HAP-1 (cell line): ENCODE data around the gene PAPOLB.
"Not testable (repeated sequence)": the region's sequence is repeated elsewhere in the genome, so short reads cannot be mapped to it uniquely, and the experiment has no call there.

ENCODE experiments used
- DNase-seq, 2 experiments: peaks; one replicate each; pipeline ENCODE4 v3.0.0-alpha.2; 2016 to 2020; ENCODE audit warnings: low spot score in 2 of 2
- H3K27me3 ChIP-seq: fragments of 250-450 bp; sonication (Bioruptor Pico); 2 replicates; pipeline ENCODE4 v1.5.1; 2020; ENCODE audit warnings: low read depth, mild to moderate bottlenecking, moderate library complexity
- H3K36me3 ChIP-seq: fragments of 250-450 bp; sonication (Bioruptor Pico); replicated peaks from 2 replicates; pipeline ENCODE4 v1.5.1; 2020; ENCODE audit warnings: mild to moderate bottlenecking
- H3K4me1 ChIP-seq: fragments of 250-450 bp; sonication (Bioruptor Pico); 2 replicates; pipeline ENCODE4 v1.5.1; 2020; ENCODE audit warnings: mild to moderate bottlenecking
- H3K4me3 ChIP-seq: fragments of 250-450 bp; sonication (Bioruptor Pico); 2 replicates; pipeline ENCODE4 v1.5.1; 2020; ENCODE audit warnings: mild to moderate bottlenecking, moderate library complexity
- H3K9me3 ChIP-seq: fragments of 250-450 bp; sonication (Bioruptor Pico); 2 replicates; pipeline ENCODE4 v1.5.1; 2020; ENCODE audit warnings: mild to moderate bottlenecking, moderate library complexity
- in situ Hi-C: fragments of 300-500 bp; cut with MboI; formaldehyde crosslinking; loops from 3 replicates; pipeline ENCODE4 v1.14.3; 2020; ENCODE audit warnings: low sequenced_read_pairs, inconsistent platforms, mixed read lengths

PAPOLB gene

GRCh38 chr7:4861673-4862072 lies at the start of gene PAPOLB:
Gene PAPOLB (minus strand): TSS chr7:4862030. CDS start chr7:4861810, 220 bp downstream.
- no peak for DNase-seq
- H3K27me3 ChIP-seq: no peaks in the 10 kb centered on the region
- in situ Hi-C loops: no loop called here
- no peak within 1 kb of the TSS for H3K4me3 ChIP-seq
- no peaks in the 10 kb centered on the region for H3K36me3 ChIP-seq
- no peaks in the 10 kb centered on the region for H3K4me1 ChIP-seq
- no peaks in the 10 kb centered on the region for H3K9me3 ChIP-seq

- Histone ChIP-seq H3K4me1 (no peaks in the 10 kb centered on the region), H3K36me3 (no peaks in the 10 kb centered on the region), H3K9me3 (no peaks in the 10 kb centered on the region), H3K4me3 (no peak overlapping the region), H3K27me3 (no peaks in the 10 kb centered on the region)
- no peak for DNase-seq
- in situ Hi-C loops: no loop called here
These were observed 49.4 kb upstream of the PAPOLB start for GRCh38 chr7:4911111-4911828.

GRCh38 chr7:4906682-4907081 lies 44.9 kb upstream of the PAPOLB start:
- H3K27me3 ChIP-seq: no peaks in the 10 kb centered on the region
- no peaks in the 10 kb centered on the region for H3K4me1 ChIP-seq
- no peak for DNase-seq
- H3K9me3 ChIP-seq: no peaks in the 10 kb centered on the region
- H3K36me3 ChIP-seq: no peaks in the 10 kb centered on the region
- in situ Hi-C loops: no loop called here
- H3K4me3 ChIP-seq: no peak overlapping the region

- in situ Hi-C loops: no loop called here
- Histone ChIP-seq H3K4me1 (no peaks in the 10 kb centered on the region), H3K4me3 (no peak overlapping the region), H3K27me3 (no peaks in the 10 kb centered on the region), H3K36me3 (no peaks in the 10 kb centered on the region), H3K9me3 (no peaks in the 10 kb centered on the region)
- DNase-seq: no peak
These were observed 43.3 kb upstream of the PAPOLB start for GRCh38 chr7:4905171-4905570.

DNA sequence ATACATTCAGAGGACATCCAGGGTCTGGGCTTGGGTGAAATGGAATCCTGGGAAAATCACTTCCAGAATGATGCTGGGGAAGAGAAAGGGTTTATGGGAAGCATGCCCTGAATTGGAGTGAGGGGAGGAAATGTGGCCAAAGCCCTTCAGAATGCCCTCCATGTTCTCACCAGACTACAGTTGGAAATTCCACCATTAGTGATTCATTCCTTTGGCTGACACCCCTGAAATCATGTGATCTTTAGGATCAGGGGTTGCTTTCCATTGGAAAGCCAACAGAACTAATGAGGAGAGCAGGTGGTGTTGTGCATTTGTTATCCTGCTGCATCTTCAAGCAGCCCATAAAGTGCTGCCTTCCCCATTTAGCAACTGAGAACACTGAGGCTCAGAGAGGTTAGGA lies 42.5 kb upstream of the PAPOLB start:
- in situ Hi-C loops: no loop called here
- Histone ChIP-seq H3K4me3 (no peak overlapping the region), H3K4me1 (no peaks in the 10 kb centered on the region), H3K36me3 (no peaks in the 10 kb centered on the region), H3K27me3 (no peaks in the 10 kb centered on the region), H3K9me3 (no peaks in the 10 kb centered on the region)
- no peak for DNase-seq

DNA sequence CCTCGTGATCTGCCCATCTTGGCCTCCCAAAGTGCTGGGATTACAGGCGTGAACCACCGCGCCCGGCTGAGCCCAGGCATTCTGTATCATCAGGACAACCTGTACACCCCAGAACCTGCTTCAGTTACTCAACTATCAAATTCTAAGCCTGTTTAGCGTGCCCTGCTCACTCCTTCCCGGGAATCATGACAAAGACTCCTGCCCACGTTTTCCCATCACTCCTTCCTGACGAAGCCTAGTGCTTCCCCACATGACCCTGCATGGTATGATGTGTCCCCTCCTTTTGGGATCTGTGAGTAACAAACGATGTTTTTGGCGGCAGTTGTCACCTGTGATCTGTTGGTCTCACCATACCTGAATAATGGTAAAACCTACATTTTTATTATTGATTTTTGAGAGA lies 33.9 kb upstream of the PAPOLB start:
- H3K27me3 ChIP-seq: no peaks in the 10 kb centered on the region; the same call in 1 of the 2 replicates
- no peak overlapping the region for H3K4me3 ChIP-seq
- DNase-seq: no peak
- in situ Hi-C loops: no loop called here
- H3K4me1 ChIP-seq: no peaks in the 10 kb centered on the region
- no peaks in the 10 kb centered on the region for H3K36me3 ChIP-seq
- H3K9me3 ChIP-seq: no peaks in the 10 kb centered on the region

- H3K36me3 ChIP-seq: no peaks in the 10 kb centered on the region
- H3K4me1 ChIP-seq: no peaks in the 10 kb centered on the region
- no peak overlapping the region for H3K4me3 ChIP-seq
- H3K9me3 ChIP-seq: no peaks in the 10 kb centered on the region
- no peak for DNase-seq
- H3K27me3 ChIP-seq: no peaks in the 10 kb centered on the region; the same call in 1 of the 2 replicates
- in situ Hi-C loops: no loop called here
These were observed 32.7 kb upstream of the PAPOLB start for GRCh38 chr7:4894482-4894881.

DNA sequence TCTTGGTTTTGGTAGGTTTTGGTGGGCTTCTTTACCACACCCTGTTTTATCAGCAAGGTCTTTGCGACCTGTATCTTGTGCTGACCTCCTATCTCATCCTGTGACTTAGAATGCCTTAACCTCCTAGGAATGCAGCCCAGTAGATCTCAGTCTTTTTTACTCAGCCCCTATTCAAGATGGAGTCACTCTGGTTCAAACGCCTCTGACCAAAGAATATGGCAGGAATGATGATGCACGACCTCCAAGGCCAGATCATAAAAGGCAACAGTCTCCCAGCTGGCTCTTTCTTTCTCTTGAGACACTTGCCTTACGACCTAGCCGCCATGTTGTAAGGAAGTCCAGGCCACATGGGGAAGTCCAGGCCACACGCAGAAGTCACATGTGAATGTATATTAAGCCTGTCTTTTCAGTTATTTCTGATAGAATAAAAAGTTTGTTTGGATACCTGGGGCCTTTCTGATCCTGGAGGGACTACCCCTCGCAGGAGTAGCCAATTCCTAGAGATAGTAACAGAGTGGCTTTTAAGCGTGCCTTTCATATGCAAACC lies 32.2 kb upstream of the PAPOLB start:
- no peaks in the 10 kb centered on the region for H3K4me1 ChIP-seq
- H3K4me3 ChIP-seq: no peak overlapping the region
- H3K36me3 ChIP-seq: no peaks in the 10 kb centered on the region
- in situ Hi-C loops: no loop called here
- DNase-seq: no peak
- H3K9me3 ChIP-seq: no peaks in the 10 kb centered on the region
- H3K27me3 ChIP-seq: no peaks in the 10 kb centered on the region; the same call in 1 of the 2 replicates

GRCh38 chr7:4893188-4893587 lies 31.4 kb upstream of the PAPOLB start:
- H3K27me3 ChIP-seq, H3K36me3 ChIP-seq, H3K4me3 ChIP-seq, in situ Hi-C loops, H3K4me1 ChIP-seq, DNase-seq, H3K9me3 ChIP-seq: not testable (repeated sequence)

- H3K4me1 ChIP-seq, H3K9me3 ChIP-seq, DNase-seq, H3K36me3 ChIP-seq, H3K4me3 ChIP-seq, H3K27me3 ChIP-seq, in situ Hi-C loops: not testable (repeated sequence)
These were observed 29.7 kb upstream of the PAPOLB start for GRCh38 chr7:4891522-4891921.

GRCh38 chr7:4889682-4890081 lies 27.9 kb upstream of the PAPOLB start:
- Histone ChIP-seq H3K4me1 (no peaks in the 10 kb centered on the region), H3K27me3 (no peaks in the 10 kb centered on the region; the same call in 1 of the 2 replicates), H3K36me3 (no peaks in the 10 kb centered on the region), H3K9me3 (no peaks in the 10 kb centered on the region), H3K4me3 (no peak overlapping the region)
- in situ Hi-C loops: no loop called here
- no peak for DNase-seq

DNA sequence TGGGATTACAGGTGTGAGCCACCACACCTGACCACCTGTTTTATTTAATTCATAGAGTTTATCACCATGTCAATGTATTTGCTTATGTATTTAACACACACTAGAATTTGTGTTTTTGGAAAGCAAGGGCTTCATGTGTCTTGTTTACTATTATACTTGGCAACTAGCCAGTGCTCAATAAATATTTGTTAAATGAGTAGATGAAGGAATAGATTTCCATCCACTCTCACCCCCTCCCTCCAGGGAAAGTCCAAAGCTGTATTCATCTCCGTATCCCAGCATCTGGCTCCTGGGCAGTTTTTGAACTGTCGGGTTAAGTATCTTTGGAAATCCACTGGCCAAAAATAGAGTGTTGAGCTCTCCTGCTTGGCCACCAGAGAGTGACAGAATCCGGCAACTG lies 26.3 kb upstream of the PAPOLB start:
- Histone ChIP-seq H3K4me1 (no peaks in the 10 kb centered on the region), H3K36me3 (no peaks in the 10 kb centered on the region), H3K9me3 (no peaks in the 10 kb centered on the region), H3K4me3 (no peak overlapping the region), H3K27me3 (no peaks in the 10 kb centered on the region; the same call in 1 of the 2 replicates)
- DNase-seq: no peak
- in situ Hi-C loops: no loop called here

DNA sequence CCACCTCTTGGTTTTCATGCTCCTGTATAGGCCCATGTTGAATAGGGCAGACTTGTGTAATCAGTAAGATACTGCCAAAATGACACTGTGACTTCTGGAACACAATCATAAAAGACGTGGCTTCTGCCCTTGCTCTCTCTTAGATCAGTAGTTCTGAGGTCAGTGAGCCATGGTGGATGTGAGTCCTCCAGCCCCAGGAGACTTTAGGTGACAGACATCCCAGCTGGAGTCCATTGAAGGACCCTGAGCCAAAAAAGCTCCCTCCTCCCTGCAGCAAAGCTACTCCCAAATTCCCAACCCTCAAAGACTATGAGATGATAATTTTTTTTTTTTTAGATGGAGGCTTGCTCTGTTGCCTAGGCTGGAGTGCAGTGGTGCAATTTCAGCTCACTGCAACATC lies 24.8 kb upstream of the PAPOLB start:
- Histone ChIP-seq H3K4me3 (no peak overlapping the region), H3K36me3 (no peaks in the 10 kb centered on the region), H3K9me3 (no peaks in the 10 kb centered on the region), H3K27me3 (no peaks in the 10 kb centered on the region; the same call in 1 of the 2 replicates), H3K4me1 (peaks cover 3% of the 10 kb centered on the region; the same call in 1 of the 2 replicates)
- in situ Hi-C loops: no loop called here
- DNase-seq: no peak

- Histone ChIP-seq H3K36me3 (no peaks in the 10 kb centered on the region), H3K9me3 (no peaks in the 10 kb centered on the region), H3K4me3 (no peak overlapping the region), H3K27me3 (no peaks in the 10 kb centered on the region), H3K4me1 (peaks cover 4% of the 10 kb centered on the region; the same call in 1 of the 2 replicates)
- in situ Hi-C loops: no loop called here
- DNase-seq: no peak
These were observed 23.5 kb upstream of the PAPOLB start for GRCh38 chr7:4885317-4885807.
